Endometrial microvascular endothelial cells (primary cell): Measurements from ENCODE around the gene ACAD10. TPM values are rescaled to one million over a fixed set of nuclear protein-coding genes. Genes with fewer than 3 reads are reported as not detected.

Experiments
- in situ Hi-C: cut with HindIII; loops from 2 replicates; pipeline ENCODE4 v1.10.0; 2017; ENCODE audit warnings: low sequenced_read_pairs, low pct_unique_long_range_greater_than_20kb; ENCODE audit errors: inconsistent ontology term
- total RNA-seq: library from RNA; depleted of rRNA; stranded (reverse); fragments of >200 nt; gene quantifications from one replicate; pipeline ENCODE4 v1.2.3, GENCODE V29; 2015; ENCODE audit errors: inconsistent ontology term

Gene ACAD10
- total RNA-seq, 1 donor from 2014 or later, result 33.2 TPM

DNA sequence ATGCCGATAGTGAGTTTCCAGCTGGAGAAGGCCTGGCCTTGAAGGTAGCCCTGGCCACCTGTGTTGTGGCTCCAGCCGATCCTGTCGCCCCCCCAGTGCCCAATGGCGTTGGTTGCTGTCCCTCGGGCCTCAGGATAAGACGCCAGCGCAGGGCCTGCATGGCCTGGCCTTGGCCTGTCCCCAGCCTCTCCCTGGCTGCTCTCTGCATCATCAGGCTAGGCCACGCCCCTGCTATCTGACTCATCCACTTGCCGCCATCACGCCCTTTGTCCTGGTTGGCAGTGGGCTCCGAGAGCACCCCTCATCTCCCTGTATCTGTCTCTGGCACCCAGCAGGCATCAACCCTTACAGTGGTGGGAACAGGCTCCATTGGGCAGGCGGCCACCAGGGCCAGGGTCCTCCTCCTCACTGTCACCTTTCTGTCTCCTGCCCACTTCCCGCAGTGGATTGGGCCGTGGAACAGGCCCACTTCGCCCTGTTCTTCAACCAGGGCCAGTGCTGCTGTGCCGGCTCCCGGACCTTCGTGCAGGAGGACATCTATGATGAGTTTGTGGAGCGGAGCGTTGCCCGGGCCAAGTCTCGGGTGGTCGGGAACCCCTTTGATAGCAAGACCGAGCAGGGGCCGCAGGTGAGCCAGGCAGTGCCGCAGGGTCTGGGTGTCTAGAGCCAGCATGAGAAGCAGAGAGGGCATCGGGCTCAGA, 106.5 kb downstream of the ACAD10 start:
- in situ Hi-C loops, result no loop called here

DNA sequence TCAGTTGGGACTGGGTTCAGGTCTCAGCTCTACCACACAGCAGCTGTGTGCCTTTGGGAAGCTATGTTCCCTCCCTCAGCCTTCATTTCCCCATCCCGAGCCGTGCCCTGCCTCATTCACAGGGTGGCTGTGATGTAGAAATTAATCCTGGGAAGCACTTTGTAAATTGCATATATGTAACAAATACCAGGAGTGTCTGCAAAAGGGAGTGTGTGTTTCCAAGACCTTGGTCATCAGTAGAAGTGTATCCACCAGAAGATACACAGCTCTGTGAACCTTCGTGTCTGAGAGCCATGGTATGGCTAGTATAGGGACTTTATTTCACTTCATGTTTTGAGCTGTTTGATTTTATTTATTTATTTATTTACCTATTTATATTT, 107.0 kb downstream of the ACAD10 start:
- in situ Hi-C loops, result no loop called here

DNA sequence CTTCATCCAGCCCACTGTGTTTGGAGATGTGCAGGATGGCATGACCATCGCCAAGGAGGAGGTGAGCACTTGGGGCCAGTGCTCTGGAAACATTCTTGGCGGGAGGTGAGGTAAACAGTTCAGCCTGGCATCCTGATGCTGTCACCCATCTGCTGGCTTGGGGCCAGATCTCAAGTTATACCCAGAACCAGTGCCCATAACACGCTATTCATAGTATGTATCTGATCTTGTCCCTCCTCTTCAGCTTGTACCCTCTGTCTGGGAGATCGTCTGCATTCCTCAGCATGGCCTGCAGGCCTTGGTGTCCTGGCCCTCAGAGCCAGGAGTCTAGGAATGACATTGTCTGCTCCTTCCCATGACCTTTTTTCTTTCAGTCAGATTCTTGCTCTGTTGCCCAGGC, 112.3 kb downstream of the ACAD10 start:
- in situ Hi-C loops, result no loop called here

DNA sequence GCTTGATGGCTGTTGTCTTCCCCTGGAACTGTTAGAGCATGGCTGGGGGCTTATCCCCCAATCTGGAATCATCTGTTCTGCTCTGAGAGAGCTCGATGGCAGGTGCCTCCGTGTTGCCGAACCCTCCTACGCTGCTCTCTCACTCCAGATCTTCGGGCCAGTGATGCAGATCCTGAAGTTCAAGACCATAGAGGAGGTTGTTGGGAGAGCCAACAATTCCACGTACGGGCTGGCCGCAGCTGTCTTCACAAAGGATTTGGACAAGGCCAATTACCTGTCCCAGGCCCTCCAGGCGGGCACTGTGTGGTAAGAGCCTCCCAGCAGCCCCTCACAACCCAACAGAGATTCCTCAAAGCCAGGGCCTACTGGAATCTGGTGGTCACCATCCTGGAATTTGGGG, 113.9 kb downstream of the ACAD10 start:
- in situ Hi-C loops, result loop anchor here (25.0 kb wide), 1 partner anchor 112 kb away; the partner anchor contains the start of genes ACAD10 and BRAP

DNA sequence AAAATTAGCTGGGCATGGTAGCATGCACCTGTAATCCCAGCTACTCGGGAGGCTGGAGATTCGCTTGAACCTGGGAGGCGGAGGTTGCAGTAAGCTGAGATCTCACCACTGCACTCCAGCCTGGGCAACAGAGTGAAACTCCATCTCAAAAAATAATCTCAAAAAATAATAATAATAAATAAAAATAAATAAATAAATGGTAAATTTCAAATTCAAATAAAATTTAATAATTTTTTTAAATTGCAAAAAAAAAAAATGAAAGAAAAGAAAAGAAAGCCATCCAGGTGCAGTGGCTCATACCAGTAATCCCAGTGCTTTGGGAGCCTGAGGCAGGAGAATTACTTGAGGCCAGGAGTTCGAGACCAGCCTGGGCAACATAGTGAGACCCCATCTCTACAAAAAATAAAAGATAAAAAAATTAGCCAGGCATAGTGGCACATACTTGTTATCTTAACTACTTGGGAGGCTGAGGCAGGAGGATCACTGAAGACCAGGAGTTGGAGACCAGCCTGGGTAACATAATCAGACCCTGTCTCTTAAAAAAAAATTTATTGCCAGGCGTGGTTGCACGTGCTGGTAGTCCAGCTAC, 117.3 kb downstream of the ACAD10 start:
- in situ Hi-C loops, result loop anchor here (25.0 kb wide), 1 partner anchor 116 kb away; the partner anchor contains the start of genes ACAD10 and BRAP

DNA sequence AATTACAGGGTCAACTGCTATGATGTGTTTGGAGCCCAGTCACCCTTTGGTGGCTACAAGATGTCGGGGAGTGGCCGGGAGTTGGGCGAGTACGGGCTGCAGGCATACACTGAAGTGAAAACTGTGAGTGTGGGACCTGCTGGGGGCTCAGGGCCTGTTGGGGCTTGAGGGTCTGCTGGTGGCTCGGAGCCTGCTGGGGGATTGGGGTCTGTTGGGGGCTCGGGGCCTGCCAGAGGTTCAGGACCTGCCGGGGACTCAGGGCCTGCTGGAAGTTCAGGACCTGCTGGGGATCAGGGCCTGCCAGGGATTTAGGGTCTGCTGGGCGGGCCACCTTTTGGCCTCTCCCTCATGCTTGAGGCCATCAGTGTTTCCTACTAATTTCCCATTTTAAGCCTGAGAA, 118.0 kb downstream of the ACAD10 start:
- in situ Hi-C loops, result loop anchor here (25.0 kb wide), 1 partner anchor 117 kb away; the partner anchor contains the start of genes ACAD10 and BRAP

DNA sequence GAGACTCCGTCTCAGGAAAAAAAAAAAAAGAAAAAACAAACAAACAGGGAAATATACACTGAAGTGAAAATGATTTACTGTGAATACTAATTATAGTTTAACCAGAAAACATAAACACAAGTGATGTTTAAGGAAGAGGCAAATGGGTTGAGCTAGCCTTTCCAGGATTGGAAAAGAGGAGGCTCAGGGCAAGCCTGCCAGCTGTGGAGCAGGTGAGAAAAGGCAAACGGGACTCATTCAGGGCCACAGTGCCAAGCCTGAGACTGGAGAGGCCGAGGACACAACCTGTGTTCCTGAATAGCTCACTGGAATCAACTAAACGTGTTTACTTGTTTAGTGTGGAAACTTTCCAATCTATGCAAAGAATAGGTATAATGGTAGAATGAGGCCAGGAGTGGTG, 120.5 kb downstream of the ACAD10 start:
- in situ Hi-C loops, result loop anchor here (25.0 kb wide), 1 partner anchor 119 kb away; the partner anchor contains the start of genes ACAD10 and BRAP

Other genes starting within 250 kb of the ACAD10 start
- 22.0 TPM for gene ATXN2, start 86.7 kb upstream of the ACAD10 start, total RNA-seq
- gene BRAP, start 97 bp upstream of the ACAD10 start, total RNA-seq, result 15.5 TPM
- 52.8 TPM for gene ALDH2, start 80.9 kb downstream of the ACAD10 start, total RNA-seq
- gene MAPKAPK5, start 156.2 kb downstream of the ACAD10 start, total RNA-seq, result 40.8 TPM